ENCODE measurements around the gene PPARD.
A peak's percentile ranks its signal among the peaks of the same experiment; 100 is the strongest.
"Not testable (repeated sequence)": the region's sequence is repeated elsewhere in the genome, so short reads cannot be mapped to it uniquely, and the experiment has no call there.

PPARD gene

DNA sequence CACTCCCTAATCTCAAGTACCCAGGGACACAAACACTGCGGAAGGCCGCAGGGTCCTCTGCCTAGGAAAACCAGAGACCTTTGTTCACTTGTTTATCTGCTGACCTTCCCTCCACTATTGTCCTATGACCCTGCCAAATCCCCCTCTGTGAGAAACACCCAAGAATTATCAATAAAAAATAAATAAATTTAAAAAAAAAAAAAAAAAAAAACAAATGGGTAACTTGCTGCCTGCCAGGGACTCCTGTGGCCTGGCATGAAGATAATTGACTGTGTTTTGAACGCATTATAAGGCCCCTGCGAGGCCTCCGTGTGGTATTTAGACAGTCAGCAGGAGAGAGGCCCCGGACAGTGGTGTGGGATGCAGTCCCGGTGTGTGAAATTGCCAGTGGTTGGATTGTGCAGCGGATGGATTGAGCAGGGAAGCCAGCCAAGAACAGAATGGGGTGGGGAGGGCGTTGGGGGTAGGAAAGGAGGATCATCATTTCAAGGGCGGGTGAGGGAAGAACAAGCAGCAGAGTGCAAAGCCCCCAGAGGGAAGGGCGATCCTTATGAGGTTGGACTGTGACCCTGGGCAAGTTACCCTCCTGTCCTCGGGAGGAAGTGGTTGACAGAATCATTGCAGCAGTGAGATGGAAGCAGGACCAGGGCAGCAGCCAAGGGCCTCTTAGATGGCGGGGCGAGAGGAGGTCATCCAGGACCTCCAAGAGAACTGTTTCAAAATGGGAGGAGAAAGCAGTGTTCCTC is 43.3 kb downstream of the PPARD start:
- no peak for DNase-seq

DNA sequence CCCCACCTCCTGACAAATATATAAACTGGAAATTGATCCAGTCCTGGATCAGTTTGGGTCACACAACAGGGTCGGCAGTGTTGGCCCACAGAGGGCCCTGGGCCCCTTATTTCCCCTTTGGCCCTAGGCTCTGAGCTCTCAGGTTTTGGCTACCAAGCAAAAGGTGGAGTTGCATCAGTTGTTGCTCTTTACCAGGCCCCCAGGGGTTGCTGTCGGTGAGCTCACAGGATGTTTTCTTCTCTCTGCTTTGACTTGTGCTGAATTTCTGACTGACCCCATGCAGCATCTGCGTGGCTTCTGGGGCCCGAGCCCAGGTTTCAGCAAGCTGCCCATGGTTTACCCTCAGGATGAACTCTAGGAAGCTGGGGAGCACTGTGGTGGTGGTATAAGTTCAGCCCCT is 44.6 kb downstream of the PPARD start:
- DNase-seq = peak in 1 of 5 donors; percentile 30

GRCh38 chr6:35388030-35388429 is 45.7 kb downstream of the PPARD start:
- DNase-seq = no peak

GRCh38 chr6:35388772-35389352 is 46.5 kb downstream of the PPARD start:
- no peak for DNase-seq

- DNase-seq = not testable (repeated sequence)
Measured at GRCh38 chr6:35389386-35389785, 47.0 kb downstream of the PPARD start.

GRCh38 chr6:35391240-35391968 is 49.0 kb downstream of the PPARD start:
- DNase-seq = peak in 1 of 5 donors; percentile 34

DNA sequence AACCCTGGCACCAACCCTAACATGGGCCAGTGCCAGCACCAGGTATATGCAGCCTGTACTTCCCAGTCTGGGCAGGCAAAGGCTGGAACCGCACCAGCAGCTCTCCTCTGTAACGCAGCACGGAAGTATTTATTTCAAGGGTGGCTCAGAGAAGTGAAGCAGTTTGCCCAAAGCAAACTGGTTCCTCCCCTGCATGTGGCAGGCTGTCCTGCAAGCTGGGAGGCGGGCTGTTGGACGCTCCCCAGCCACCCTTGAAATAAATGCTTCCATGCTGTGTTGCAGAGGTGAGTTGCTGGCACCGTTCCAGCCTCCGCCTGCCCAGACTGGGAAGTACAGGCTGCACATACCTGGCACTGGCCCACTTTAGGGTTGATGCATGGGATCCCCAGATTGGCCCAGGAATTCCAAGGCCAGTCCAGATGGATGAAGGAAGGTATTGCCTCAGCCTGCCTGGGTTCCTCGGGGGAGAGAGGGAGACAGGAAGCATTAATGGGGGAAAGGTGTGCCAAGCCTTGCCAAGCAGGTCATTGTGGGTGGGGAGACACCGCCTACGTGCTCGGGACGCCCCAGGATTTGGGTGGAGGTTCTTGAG is 49.8 kb downstream of the PPARD start:
- DNase-seq = no peak

GRCh38 chr6:35392773-35393672 is 50.7 kb downstream of the PPARD start:
- no peak for DNase-seq

DNA sequence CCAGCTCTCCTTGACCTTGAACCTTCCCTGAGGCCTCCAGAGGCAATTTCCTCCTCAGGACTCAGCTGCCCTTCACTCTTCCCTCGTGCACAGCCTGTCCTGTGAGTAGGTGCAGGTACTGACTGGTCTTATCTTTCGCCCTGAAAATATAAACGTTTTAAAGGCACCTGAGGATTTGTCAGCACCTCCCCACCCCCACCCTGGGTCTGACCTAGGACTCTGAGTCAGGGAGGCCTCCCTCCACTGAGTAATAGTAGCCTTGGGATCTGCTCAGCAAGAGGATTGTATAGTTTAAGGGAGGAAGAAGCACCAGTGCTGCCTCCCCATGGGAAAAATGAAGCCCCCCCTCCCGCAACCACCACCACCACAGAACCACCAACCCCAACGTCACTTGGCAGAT is 54.6 kb downstream of the PPARD start:
- DNase-seq = no peak

DNA sequence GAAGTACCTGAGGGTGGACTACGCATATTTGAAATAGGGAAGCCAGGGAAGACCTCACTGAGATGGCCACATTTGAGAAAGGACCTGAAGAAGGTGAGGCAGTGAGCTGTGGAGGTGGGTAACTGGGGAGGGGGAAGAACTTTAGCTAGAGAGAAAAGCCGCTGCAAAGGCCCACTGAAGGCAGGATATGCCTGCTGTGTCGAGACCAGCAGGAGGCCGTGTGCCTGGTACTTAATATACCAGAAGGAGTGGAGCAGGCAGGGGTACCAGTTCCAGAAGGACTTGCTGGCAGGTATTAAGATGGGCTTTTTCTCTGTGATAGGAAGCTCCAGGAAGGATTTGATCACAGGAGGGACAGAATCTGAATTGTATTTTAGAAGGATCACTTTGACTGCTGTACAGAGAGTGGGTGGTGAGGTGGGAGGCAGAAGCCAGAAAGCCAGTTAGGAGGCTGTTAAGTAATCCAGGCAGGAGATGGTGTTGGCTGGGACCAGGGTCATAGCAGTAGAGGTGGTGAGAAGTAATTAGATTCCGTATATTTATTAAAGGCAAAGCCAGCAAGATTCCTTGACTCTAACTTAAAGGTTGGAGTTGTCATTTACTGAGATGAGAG is 55.6 kb downstream of the PPARD start:
- no peak for DNase-seq

DNA sequence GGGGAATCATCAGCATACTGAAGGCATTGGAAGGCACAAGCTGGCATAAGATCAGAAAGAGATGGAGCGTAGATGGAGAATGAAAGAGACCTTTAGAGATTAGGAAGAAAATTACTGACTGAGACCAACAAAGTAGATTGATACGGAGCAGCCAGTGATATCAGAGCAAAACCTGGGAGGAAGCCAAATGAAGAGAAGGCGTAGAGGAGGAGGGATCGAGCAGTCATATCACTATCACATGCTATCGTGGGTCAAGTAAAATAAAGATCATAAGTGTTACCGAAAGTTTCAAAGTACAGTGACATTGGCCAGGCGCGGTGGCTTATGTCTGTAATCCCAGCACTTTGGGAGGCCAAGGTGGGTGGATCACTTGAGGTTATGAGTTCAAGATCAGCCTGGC is 56.2 kb downstream of the PPARD start:
- DNase-seq = no peak

GRCh38 chr6:35400111-35400510 is 57.8 kb downstream of the PPARD start:
- no peak for DNase-seq

GRCh38 chr6:35400901-35401311 is 58.5 kb downstream of the PPARD start:
- no peak for DNase-seq

- DNase-seq = no peak
Measured at GRCh38 chr6:35401514-35401913, 59.2 kb downstream of the PPARD start.

GRCh38 chr6:35402136-35402855 is 59.9 kb downstream of the PPARD start:
- no peak for DNase-seq

GRCh38 chr6:35402856-35403191 is 60.5 kb downstream of the PPARD start:
- no peak for DNase-seq

DNA sequence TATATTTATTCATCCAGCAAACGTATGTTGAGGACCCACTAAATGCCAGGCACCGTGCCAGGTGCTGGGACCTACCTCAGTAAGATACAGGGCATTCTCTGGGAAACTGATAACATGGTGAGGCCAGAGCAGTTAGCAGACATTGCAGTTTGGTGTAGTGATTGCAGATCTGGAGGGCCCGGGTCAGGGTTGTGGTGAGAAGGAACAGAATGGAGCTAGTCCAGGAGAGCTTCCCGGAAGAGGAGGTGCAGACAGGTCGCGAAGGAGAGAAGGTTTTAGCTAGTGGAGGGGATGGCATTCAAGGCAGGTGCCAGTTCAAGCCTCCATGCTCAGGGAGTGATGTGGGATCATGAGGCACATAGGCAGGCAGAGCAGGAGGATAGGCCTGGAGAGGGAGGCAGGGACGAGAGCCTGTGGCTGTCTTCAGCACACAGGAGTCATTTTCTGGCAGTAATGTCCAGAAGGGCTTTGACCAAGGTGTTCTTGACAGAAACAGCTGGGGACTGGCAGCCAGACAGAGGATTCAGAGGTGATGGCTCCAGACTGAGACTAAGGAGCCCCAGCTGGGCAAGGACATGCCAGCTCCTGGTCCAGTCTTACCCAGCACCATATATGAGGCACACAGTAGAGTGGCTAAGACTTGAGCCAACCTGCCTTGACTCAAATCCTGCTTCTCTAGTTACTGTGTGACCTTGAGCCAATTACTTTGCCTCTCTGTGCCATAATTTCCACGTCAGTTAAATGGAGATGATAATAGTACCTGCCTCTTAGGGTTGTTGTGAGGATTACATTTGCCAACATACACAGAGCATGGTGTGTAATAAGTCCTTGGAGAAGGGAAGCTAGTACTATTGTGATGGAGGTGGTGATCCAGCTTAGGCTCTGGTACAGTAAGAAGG is 61.4 kb downstream of the PPARD start:
- DNase-seq = no peak

DNA sequence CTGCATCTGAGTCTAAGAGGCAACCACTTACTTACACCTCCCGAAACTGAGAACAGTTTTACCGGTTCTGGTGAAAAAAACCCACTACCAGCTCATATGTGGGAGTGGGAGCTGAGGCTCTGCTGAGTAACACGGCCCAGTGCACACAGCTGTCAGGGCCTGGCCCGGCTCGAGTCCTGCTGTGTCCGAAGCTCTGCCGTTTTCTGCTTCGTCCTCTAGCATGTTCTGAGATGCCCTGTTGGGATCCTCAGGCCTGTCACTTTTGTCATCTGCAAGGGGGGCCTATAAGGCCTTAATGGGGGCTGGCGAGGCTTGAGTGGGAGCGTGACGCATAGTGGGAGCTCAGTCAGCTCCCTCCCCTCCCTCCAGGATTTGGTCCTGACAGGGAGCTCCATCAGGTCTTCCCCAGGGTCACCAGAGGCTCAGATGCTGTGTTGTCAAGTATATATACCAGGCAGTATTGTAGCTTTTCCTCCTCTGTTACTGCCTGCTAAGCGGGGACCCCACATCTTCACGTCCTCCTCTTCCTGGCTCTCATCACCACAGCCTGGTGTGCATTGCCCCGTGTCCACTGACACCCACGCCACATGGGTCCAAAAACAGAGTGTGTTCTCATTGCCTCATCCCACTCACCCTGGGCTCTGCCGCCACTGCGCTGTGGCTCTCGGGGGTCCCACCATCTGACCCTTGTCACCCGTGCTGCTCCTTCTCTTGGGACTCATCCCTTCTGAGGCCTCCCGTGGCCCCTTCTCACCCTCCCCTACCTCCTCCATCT is 64.5 kb downstream of the PPARD start:
- no peak for DNase-seq

GRCh38 chr6:35409245-35409644 is 66.9 kb downstream of the PPARD start:
- no peak for DNase-seq

DNA sequence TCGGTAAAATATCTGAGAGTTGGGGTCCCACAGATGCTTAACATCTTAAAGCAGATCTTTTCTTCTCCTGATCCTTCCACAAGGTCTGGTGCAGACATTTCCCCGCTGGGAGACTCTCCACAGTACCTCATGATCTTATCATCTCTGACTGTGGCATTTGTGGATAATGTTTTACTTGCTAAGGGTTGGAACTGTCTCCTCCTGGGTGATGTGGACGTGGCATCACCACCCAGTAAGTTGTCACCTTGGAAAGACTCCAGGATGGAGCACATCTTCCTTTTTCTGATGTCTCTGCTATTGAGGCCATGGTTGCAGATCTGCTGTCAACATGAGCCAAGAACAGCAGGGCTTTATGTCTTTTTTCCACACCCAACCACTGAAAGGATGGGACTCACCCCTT is 67.8 kb downstream of the PPARD start:
- no peak for DNase-seq

All from T-helper 1 cell (primary cell).